ENCODE measurements around the gene TMEM132C.

Gene TMEM132C

GRCh38 chr12:128662101-128662500 is 395.1 kb downstream of the TMEM132C start:
- Histone ChIP-seq H3K27ac (ENCODE audit: low read depth, low read length) (no peak overlapping the region), H4K20me1 (ENCODE audit: control insufficient read depth, insufficient read depth, low read depth, low read length) (no peaks in the 10 kb centered on the region), H3F3A (ENCODE audit: control insufficient read depth, insufficient read depth) (no peaks in the 10 kb centered on the region), H3K9me3 (ENCODE audit: control insufficient read depth, insufficient read depth, low read length) (no peaks in the 10 kb centered on the region; the same call in 1 of the 2 replicates), H3K9me2 (replicated peaks; ENCODE audit: control insufficient read depth, low read length) (no peaks in the 10 kb centered on the region), H3K4me3 (ENCODE audit: low read length) (no peak overlapping the region), H3K4me1 (ENCODE audit: control insufficient read depth, low read length) (0 out of 2 replicates have a peak, but pooled peaks cover under 1% of the 10 kb centered on the region), H3K27me3 (ENCODE audit: control insufficient read depth, low read length) (no peaks in the 10 kb centered on the region), H3K79me2 (ENCODE audit: control insufficient read depth, low read length) (no peaks in the 10 kb centered on the region), H3K36me3 (ENCODE audit: control insufficient read depth, low read length) (no peaks in the 10 kb centered on the region), H3K4me2 (ENCODE audit: low read length) (no peak overlapping the region)
- TF ChIP-seq EZH2phosphoT487 (IDR thresholded peaks at IDR 0.05; ENCODE audit: borderline replicate concordance, low read length), result no peak
- TF ChIP-seq CTCF (IDR thresholded peaks at IDR 0.05; ENCODE audit: low read depth, low read length, poor library complexity, severe bottlenecking), result no peak

- no peaks in the 10 kb centered on the region for H3K9me2 ChIP-seq (replicated peaks; ENCODE audit: control insufficient read depth, low read length)
- no peaks in the 10 kb centered on the region for H4K20me1 ChIP-seq (ENCODE audit: control insufficient read depth, insufficient read depth, low read depth, low read length)
- no peak for TF ChIP-seq CTCF (IDR thresholded peaks at IDR 0.05; ENCODE audit: low read depth, low read length, poor library complexity, severe bottlenecking)
- TF ChIP-seq EZH2phosphoT487 (IDR thresholded peaks at IDR 0.05; ENCODE audit: borderline replicate concordance, low read length), result no peak
These were observed 397.5 kb downstream of the TMEM132C start for GRCh38 chr12:128664501-128664900.

GRCh38 chr12:128667193-128667592 is 400.2 kb downstream of the TMEM132C start:
- Histone ChIP-seq H3K4me1 (ENCODE audit: control insufficient read depth, low read length) (no peaks in the 10 kb centered on the region), H3K27me3 (ENCODE audit: control insufficient read depth, low read length) (no peaks in the 10 kb centered on the region), H3K27ac (ENCODE audit: low read depth, low read length) (no peak overlapping the region), H3K79me2 (ENCODE audit: control insufficient read depth, low read length) (no peaks in the 10 kb centered on the region), H3K4me3 (ENCODE audit: low read length) (no peak overlapping the region), H3K4me2 (ENCODE audit: low read length) (no peak overlapping the region), H3F3A (ENCODE audit: control insufficient read depth, insufficient read depth) (no peaks in the 10 kb centered on the region), H3K9me2 (replicated peaks; ENCODE audit: control insufficient read depth, low read length) (no peaks in the 10 kb centered on the region), H4K20me1 (ENCODE audit: control insufficient read depth, insufficient read depth, low read depth, low read length) (no peaks in the 10 kb centered on the region), H3K9me3 (ENCODE audit: control insufficient read depth, insufficient read depth, low read length) (no peaks in the 10 kb centered on the region; the same call in 1 of the 2 replicates), H3K36me3 (ENCODE audit: control insufficient read depth, low read length) (no peaks in the 10 kb centered on the region)
- no peak for TF ChIP-seq CTCF (IDR thresholded peaks at IDR 0.05; ENCODE audit: low read depth, low read length, poor library complexity, severe bottlenecking)
- no peak for TF ChIP-seq EZH2phosphoT487 (IDR thresholded peaks at IDR 0.05; ENCODE audit: borderline replicate concordance, low read length)

More at GRCh38 chr12:128664501-128664900, 397.5 kb downstream of the TMEM132C start:
- no peaks in the 10 kb centered on the region for H3K79me2 ChIP-seq (ENCODE audit: control insufficient read depth, low read length)
- H3F3A ChIP-seq (ENCODE audit: control insufficient read depth, insufficient read depth), result no peaks in the 10 kb centered on the region
- no peak overlapping the region for H3K4me2 ChIP-seq (ENCODE audit: low read length)
- no peaks in the 10 kb centered on the region for H3K27me3 ChIP-seq (ENCODE audit: control insufficient read depth, low read length)
- H3K4me1 ChIP-seq (ENCODE audit: control insufficient read depth, low read length), result no peaks in the 10 kb centered on the region
- no peaks in the 10 kb centered on the region for H3K36me3 ChIP-seq (ENCODE audit: control insufficient read depth, low read length)
- H3K4me3 ChIP-seq (ENCODE audit: low read length), result no peak overlapping the region
- H3K27ac ChIP-seq (ENCODE audit: low read depth, low read length), result no peak overlapping the region
- no peaks in the 10 kb centered on the region; the same call in 1 of the 2 replicates for H3K9me3 ChIP-seq (ENCODE audit: control insufficient read depth, insufficient read depth, low read length)

Data from DOHH2 (cell line).